WI38 (cell line): ENCODE results near the gene ANKRD39.

ENCODE experiments used
- H3K4me3 ChIP-seq: 2 replicates; pipeline ENCODE4 v1.5.1; 2011; ENCODE audit warnings: low read depth, mild to moderate bottlenecking, control low read depth, low read length
- CTCF ChIP-seq: IDR thresholded peaks from 2 replicates; pipeline ENCODE4 v1.5.1; 2012; ENCODE audit warnings: low read depth, mild to moderate bottlenecking, control low read depth, low read length

Gene ANKRD39

GRCh38 chr2:96898135-96898505 is 40.3 kb upstream of the ANKRD39 start:
- TF ChIP-seq CTCF: no peak
- no peak overlapping the region for H3K4me3 ChIP-seq

- TF ChIP-seq CTCF: no peak
- H3K4me3 ChIP-seq: no peak overlapping the region
Observed at GRCh38 chr2:96897491-96898134, 39.8 kb upstream of the ANKRD39 start.

- no peak for TF ChIP-seq CTCF
- no peak overlapping the region for H3K4me3 ChIP-seq
Observed at GRCh38 chr2:96895746-96896651, 38.2 kb upstream of the ANKRD39 start.

GRCh38 chr2:96895032-96895745 is 37.4 kb upstream of the ANKRD39 start:
- no peak overlapping the region for H3K4me3 ChIP-seq
- no peak for TF ChIP-seq CTCF

- TF ChIP-seq CTCF: no peak
- H3K4me3 ChIP-seq: no peak overlapping the region
Observed at GRCh38 chr2:96894151-96894531, 36.3 kb upstream of the ANKRD39 start.

- no peak overlapping the region for H3K4me3 ChIP-seq
- no peak for TF ChIP-seq CTCF
Observed at GRCh38 chr2:96893289-96894150, 35.7 kb upstream of the ANKRD39 start.
